ENCODE results near the gene PDXDC1.
"Not testable (repeated sequence)": the region's sequence is repeated elsewhere in the genome, so short reads cannot be mapped to it uniquely, and the experiment has no call there.

PDXDC1 gene

DNA sequence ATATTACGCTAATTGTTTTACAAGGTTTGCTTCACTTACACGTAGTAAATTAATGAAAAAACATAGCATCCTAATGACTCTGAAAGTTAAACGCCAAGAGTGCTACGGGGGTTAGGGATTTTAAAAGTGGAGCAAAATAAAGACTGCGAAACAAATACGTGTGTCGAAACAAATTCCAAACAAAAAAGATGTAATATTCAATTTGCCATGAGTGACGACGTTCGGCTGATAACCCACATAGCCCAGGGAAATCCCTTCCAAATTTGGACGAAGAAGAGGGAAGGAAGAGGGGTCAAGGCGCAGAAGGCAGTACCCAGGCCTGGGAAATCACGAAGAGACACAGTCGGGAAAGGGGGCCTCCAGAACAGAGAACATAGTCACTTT, 118.7 kb downstream of the PDXDC1 start:
- H3K4me3 Mint-ChIP-seq, result peak overlapping the region; percentile 99
- not testable (repeated sequence) for H3K9me3 Mint-ChIP-seq; H3K27me3 Mint-ChIP-seq (ENCODE audit: low read depth)
- H3K4me1 Mint-ChIP-seq, result peaks cover 18% of the 10 kb centered on the region
- peak overlapping the region; percentile 91 to 99 (median 98) for H3K27ac Mint-ChIP-seq
- H3K36me3 Mint-ChIP-seq (ENCODE audit: low read depth), result peaks cover 17% of the 10 kb centered on the region

DNA sequence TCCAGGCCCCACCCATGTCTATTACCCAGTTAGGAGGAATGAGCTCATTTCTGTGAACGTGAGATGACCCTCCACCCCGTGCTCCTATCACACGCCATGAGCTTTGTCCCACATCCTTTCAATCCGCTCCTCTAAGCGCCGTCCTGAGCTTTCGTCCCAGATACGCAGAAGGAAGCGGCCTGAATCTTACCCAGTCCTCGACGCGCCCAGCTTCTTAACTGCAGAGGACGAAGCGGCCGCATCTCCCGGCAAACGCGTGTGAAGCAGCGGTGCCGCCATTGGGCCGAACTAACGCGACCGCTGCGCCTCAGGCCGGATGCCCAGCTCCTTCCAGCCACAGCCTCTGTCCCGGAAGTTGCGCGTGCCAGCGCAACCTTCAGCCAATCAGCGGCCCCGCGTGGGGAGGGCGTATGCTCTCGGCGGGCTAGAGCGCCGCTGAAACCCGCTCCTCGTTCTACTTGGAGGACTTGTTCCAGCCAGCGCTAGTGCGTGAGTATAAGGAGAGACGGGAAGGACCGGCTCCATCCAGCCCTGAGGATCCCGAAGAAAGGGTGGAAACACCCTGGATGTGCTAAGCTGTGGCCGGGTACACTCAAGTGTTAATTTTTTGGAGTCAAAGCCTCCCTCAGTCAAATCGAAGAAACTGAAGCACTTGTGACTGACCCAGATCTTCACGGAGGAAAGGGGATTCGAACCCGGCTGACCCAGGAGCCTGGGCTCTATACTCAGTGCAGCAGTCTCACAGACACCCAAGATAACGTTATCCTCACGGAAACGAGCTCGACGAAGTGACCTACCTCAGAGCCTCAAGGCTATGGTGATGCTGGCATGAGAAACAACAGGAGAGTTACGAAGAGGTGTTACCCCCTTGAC, 119.4 kb downstream of the PDXDC1 start, which contains the start of gene RRN3:
TSS of gene RRN3 (minus strand) at position 318 of the 873 bp plus-strand sequence. CDS start at position 279, 39 bp downstream.
- Mint-ChIP-seq H3K36me3 (ENCODE audit: low read depth) (peaks cover 17% of the 10 kb centered on the region), H3K27ac (peak within 1 kb of the TSS; percentile 91 to 99 (median 98)), H3K4me3 (peak within 1 kb of the TSS; percentile 99)

DNA sequence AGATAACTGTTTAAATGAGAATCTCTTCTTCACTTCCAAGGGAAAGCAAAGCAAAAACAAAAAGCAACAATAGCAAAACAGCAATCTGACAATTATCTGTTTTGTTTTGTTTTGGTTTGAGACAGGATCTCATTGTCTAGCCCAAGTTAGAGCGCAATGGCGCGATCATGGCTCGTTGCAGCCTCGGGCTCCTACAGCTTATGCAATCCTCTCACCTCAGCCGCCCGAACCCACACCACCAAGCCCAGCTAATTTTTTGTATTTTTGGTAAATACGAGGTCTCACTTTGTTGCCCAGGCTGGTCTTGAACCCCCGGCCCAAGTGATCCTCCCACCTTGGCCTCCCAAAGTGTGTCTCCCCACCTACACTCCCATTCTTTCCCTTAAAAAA, 121.8 kb downstream of the PDXDC1 start:
- Mint-ChIP-seq H3K4me3 (peak overlapping the region; percentile 3 to 61 (median 3)), H3K4me1 (peaks cover 22% of the 10 kb centered on the region)
- not testable (repeated sequence) for H3K9me3 Mint-ChIP-seq; H3K27ac Mint-ChIP-seq; H3K27me3 Mint-ChIP-seq (ENCODE audit: low read depth); H3K36me3 Mint-ChIP-seq (ENCODE audit: low read depth)

More for the DNA sequence above, 119.4 kb downstream of the PDXDC1 start, which contains the start of gene RRN3:
- not testable (repeated sequence) for H3K9me3 Mint-ChIP-seq; H3K27me3 Mint-ChIP-seq (ENCODE audit: low read depth)
- peaks cover 18% of the 10 kb centered on the region for H3K4me1 Mint-ChIP-seq

DNA sequence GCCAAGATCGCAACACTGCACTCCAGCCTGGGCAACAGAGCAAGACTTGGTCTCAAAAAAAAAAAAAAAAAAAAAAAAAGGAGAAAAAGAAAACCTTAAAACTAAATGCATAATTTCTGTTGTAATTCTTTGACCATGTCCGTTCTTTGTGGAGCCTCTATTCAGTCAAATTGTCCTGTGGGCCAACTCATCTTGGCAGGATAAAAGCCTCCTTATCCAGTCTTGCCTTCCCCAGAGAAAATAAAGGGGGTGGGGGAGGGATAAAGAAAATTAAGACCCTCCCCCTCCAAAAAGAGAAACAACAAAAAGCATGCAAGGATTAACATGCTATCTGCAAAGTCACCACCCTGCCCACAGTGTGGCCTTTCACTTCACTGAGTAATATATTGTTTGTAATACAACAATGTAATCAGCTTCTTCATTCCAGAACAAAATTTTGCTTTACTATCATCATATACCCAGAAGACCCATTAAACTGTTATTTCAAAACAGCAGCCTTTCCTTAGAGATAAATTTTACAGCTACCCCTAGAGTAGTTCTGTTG, 124.6 kb downstream of the PDXDC1 start:
- not testable (repeated sequence) for H3K27ac Mint-ChIP-seq; H3K27me3 Mint-ChIP-seq (ENCODE audit: low read depth); H3K36me3 Mint-ChIP-seq (ENCODE audit: low read depth); H3K4me1 Mint-ChIP-seq; H3K9me3 Mint-ChIP-seq; H3K4me3 Mint-ChIP-seq

GRCh38 chr16:15100372-15100987, 125.7 kb downstream of the PDXDC1 start:
- H3K36me3 Mint-ChIP-seq (ENCODE audit: low read depth); H3K4me3 Mint-ChIP-seq; H3K27me3 Mint-ChIP-seq (ENCODE audit: low read depth); H3K9me3 Mint-ChIP-seq; H3K4me1 Mint-ChIP-seq; H3K27ac Mint-ChIP-seq: not testable (repeated sequence)

- H3K27me3 Mint-ChIP-seq (ENCODE audit: low read depth); H3K9me3 Mint-ChIP-seq; H3K27ac Mint-ChIP-seq; H3K36me3 Mint-ChIP-seq (ENCODE audit: low read depth); H3K4me1 Mint-ChIP-seq; H3K4me3 Mint-ChIP-seq: not testable (repeated sequence)
These were observed 153.0 kb downstream of the PDXDC1 start for GRCh38 chr16:15127641-15128425.

- H3K36me3 Mint-ChIP-seq (ENCODE audit: low read depth); H3K9me3 Mint-ChIP-seq: not testable (repeated sequence)
These were observed 155.6 kb downstream of the PDXDC1 start for GRCh38 chr16:15130256-15130932.

DNA sequence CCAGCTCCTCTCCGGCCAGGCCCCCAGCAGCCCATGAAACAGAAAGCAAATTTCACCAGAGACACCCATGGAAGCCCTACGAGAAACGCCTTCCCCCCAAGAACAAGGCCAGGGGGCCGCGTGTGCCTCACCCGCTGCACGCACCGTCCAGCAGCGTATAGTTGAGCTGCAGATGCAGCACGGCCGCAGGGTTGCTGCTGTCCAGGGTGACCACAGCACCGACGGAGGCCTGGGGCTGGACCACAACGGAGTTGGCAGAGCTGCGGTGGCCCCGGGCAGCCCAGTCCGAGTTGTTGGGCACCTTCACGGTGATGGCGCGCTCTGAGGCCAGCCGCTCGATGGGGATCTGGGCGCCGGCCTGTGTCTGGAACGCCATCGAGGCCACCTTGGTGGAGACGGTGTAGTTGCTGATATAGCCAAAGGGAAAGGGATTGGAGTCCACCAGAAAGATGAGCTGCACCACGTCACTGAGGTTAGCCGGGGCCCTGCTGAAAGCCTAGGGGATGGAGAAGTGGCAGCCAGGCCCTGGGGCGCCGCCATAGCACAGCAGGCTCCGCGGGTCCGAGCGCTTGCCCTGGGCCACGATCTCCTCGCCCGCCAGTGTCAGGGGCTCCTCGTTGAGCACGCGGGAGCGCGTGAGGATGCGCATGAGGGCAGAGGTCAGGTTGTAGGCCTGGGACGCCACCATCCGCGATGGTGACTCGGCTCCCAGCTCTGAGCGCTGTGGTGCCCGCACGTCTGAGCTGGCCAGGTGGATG, 156.3 kb downstream of the PDXDC1 start:
- H3K9me3 Mint-ChIP-seq, result not testable (repeated sequence)

More at GRCh38 chr16:15130256-15130932, 155.6 kb downstream of the PDXDC1 start:
- H3K4me1 Mint-ChIP-seq; H3K27ac Mint-ChIP-seq; H3K4me3 Mint-ChIP-seq; H3K27me3 Mint-ChIP-seq (ENCODE audit: low read depth): not testable (repeated sequence)

DNA sequence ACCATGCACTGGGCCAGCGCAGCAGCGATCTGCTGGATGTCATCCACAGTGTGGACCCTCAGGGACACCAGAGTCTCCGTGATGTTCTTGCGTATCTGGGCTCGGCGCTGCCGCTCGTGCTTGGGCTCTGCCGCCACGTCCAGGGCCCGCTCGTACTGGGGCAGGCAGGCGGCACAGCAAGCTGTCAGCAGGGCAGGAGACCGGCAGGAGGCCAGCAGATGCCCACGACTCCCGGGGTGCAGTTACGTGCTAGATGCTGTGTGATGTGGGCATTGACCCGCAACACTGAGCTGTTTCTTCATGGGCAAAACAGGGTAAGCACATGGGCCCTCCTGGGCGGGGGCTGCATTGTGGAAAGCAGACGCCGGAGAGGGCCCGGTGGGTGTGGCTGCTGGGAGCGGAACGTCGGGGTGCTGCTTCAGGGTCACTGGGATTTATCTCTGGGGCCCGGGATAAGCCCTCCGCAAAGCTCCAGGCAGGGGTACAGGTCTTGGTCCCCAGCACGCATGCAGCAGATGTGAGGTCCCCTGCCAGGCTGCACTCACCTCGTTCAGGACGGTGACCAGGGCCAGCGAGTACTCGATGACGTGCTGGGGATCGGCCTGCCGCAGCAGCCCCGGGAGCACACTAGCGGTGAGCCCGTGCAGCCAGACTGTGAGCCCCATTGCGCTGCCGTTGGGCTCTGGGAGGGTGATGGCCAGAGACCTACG, 158.0 kb downstream of the PDXDC1 start:
- H3K4me3 Mint-ChIP-seq; H3K9me3 Mint-ChIP-seq; H3K27ac Mint-ChIP-seq; H3K36me3 Mint-ChIP-seq (ENCODE audit: low read depth); H3K4me1 Mint-ChIP-seq; H3K27me3 Mint-ChIP-seq (ENCODE audit: low read depth): not testable (repeated sequence)

More for the DNA sequence above, 156.3 kb downstream of the PDXDC1 start:
- not testable (repeated sequence) for H3K27ac Mint-ChIP-seq; H3K4me3 Mint-ChIP-seq; H3K27me3 Mint-ChIP-seq (ENCODE audit: low read depth); H3K4me1 Mint-ChIP-seq; H3K36me3 Mint-ChIP-seq (ENCODE audit: low read depth)

GRCh38 chr16:15133554-15133953, 158.7 kb downstream of the PDXDC1 start:
- not testable (repeated sequence) for H3K36me3 Mint-ChIP-seq (ENCODE audit: low read depth); H3K27me3 Mint-ChIP-seq (ENCODE audit: low read depth); H3K4me1 Mint-ChIP-seq; H3K9me3 Mint-ChIP-seq; H3K4me3 Mint-ChIP-seq; H3K27ac Mint-ChIP-seq

DNA sequence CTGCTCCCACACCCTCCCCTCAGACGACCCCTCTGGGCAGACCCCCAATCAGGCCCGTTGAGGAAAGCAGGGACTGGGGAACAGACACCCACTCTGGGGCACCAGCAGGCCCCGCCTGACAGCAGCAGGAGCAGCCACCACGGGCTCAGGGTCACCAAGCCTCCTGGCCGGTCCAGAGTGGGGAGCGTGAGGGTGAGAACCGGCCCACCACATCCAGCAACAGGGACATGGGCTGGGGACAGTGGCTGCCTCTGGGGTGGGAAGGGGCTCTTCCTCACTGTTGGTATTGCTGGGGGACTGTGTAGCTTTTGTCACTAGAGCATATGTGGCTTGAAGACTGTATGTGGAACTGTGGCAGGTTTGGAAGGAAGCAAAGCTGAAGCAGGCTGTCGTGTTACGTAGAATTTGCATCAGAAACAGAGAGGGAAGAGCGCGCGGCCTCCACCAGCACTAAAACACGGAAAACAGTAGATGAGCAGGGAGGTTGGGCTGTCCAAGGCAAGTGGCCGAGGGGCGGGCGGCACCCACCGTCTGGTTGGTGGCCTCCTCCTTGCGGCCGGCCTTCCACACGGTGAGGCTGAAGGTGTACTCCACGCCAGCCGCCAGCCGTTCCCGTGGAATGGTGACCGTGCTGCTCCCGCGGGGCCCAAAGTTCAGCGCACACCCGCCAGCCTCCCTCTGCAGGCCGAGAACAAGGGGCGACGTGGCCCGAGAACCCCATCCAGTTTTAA, 160.1 kb downstream of the PDXDC1 start:
- not testable (repeated sequence) for H3K4me3 Mint-ChIP-seq; H3K4me1 Mint-ChIP-seq; H3K36me3 Mint-ChIP-seq (ENCODE audit: low read depth); H3K27me3 Mint-ChIP-seq (ENCODE audit: low read depth); H3K27ac Mint-ChIP-seq; H3K9me3 Mint-ChIP-seq

GRCh38 chr16:15135483-15136360, 160.9 kb downstream of the PDXDC1 start:
- H3K27me3 Mint-ChIP-seq (ENCODE audit: low read depth); H3K9me3 Mint-ChIP-seq; H3K27ac Mint-ChIP-seq; H3K36me3 Mint-ChIP-seq (ENCODE audit: low read depth); H3K4me1 Mint-ChIP-seq; H3K4me3 Mint-ChIP-seq: not testable (repeated sequence)
